Endothelial cell of umbilical vein (primary cell): ENCODE results near the gene CEACAM21. TPM values are rescaled to one million over a fixed set of nuclear protein-coding genes. Genes with fewer than 3 reads are reported as not detected.

Experiments used
- Bru-seq: library from RNA; stranded (reverse); fragments of 400-500 nt; gene quantifications from one replicate; lab custom pipeline; 2021; lab: Mats Ljungman, UMichigan
- BruChase-seq, 2 experiments: library from RNA; stranded (reverse); fragments of 400-500 nt; gene quantifications; one replicate each; lab custom pipeline; 2021; lab: Mats Ljungman, UMichigan
- BruUV-seq: library from RNA; stranded (reverse); fragments of 400-500 nt; replicated peaks from 2 replicates; lab custom pipeline; 2021; lab: Mats Ljungman, UMichigan
- CTCF ChIA-PET: fragments of 300-600, 350-600 bp; sonication (Branson Sonifier 250); formaldehyde crosslinking; loops from one replicate; lab custom pipeline; 2021; ENCODE audit warnings: antibody characterized with exemption, inconsistent platforms; lab: Charles Lee
- POLR2A ChIA-PET: fragments of 300-600, 350-600 bp; sonication (Branson Sonifier 250); formaldehyde crosslinking; loops from one replicate; lab custom pipeline; 2021; ENCODE audit warnings: antibody characterized with exemption, inconsistent platforms; lab: Charles Lee
- DNase-seq: peaks from one replicate; pipeline ENCODE4 v3.0.0-alpha.2; 2011; ENCODE audit warnings: low read depth, low spot score
- FAIRE-seq: peaks from 2 replicates; lab custom pipeline; 2011; peaks lifted over from hg19 to GRCh38; lab: Jason Lieb, UNC
- H2AFZ ChIP-seq: 2 replicates; pipeline ENCODE4 v1.6.0; 2012; ENCODE audit warnings: low read depth, low read length, control low read depth, inconsistent platforms
- H3K27ac ChIP-seq: 2 replicates; pipeline ENCODE4 v1.5.1; 2011; ENCODE audit warnings: low read depth, mild to moderate bottlenecking, control low read depth, low read length, moderate library complexity; ENCODE audit not compliant: insufficient read depth
- H3K27me3 ChIP-seq, 2 experiments: 2 replicates each; pipeline versions ENCODE4 v1.6.0 to v1.6.1; 2011; ENCODE audit warnings: low read length in 2 of 2, mixed read lengths in 1 of 2; ENCODE audit not compliant: control insufficient read depth in 2 of 2, insufficient read depth in 2 of 2
- H3K36me3 ChIP-seq, 2 experiments: 2 replicates in 1 of 2; 3 replicates in 1 of 2; pipeline ENCODE4 v1.5.1; 2011; ENCODE audit warnings: low read length in 2 of 2, mild to moderate bottlenecking in 1 of 2, moderate library complexity in 1 of 2; ENCODE audit not compliant: control insufficient read depth in 2 of 2, insufficient read depth in 2 of 2; ENCODE audit errors: extremely low read depth in 1 of 2
- H3K4me1 ChIP-seq: 3 replicates; pipeline ENCODE4 v1.5.1; 2011; ENCODE audit warnings: mild to moderate bottlenecking, low read length; ENCODE audit not compliant: control insufficient read depth, insufficient read depth; ENCODE audit errors: extremely low read depth
- H3K4me2 ChIP-seq: 2 replicates; pipeline ENCODE4 v1.6.1; 2011; ENCODE audit warnings: low read length, control low read depth, mixed read lengths; ENCODE audit not compliant: insufficient read depth
- H3K4me3 ChIP-seq, 3 experiments: fragments of 200-600 bp in 1 of 3; sonication (generic), shearing (Covaris generic) in 1 of 3; replicated peaks in 1 of 3; 2 replicates each; pipeline ENCODE4 v1.5.1; 2011 to 2016; ENCODE audit warnings: control low read depth in 3 of 3, low read length in 3 of 3, mild to moderate bottlenecking in 2 of 3, inconsistent platforms in 1 of 3, low read depth in 1 of 3, moderate library complexity in 1 of 3; ENCODE audit not compliant: insufficient read depth in 1 of 3
- H3K79me2 ChIP-seq: 2 replicates; pipeline ENCODE4 v1.6.0; 2012; ENCODE audit warnings: low read length, inconsistent platforms; ENCODE audit not compliant: control insufficient read depth, insufficient read depth
- H3K9ac ChIP-seq: replicated peaks from 2 replicates; pipeline ENCODE3; 2011; ENCODE audit warnings: low read length, control low read depth; ENCODE audit not compliant: insufficient read depth; ENCODE audit errors: extremely low read depth
- H3K9me1 ChIP-seq: replicated peaks from 3 replicates; pipeline ENCODE4 v1.6.0; 2011; ENCODE audit warnings: mild to moderate bottlenecking, low read length; ENCODE audit not compliant: control insufficient read depth, insufficient read depth; ENCODE audit errors: extremely low read depth
- H3K9me3 ChIP-seq: replicated peaks from 2 replicates; pipeline ENCODE4 v1.5.1; 2012; ENCODE audit warnings: low read length, inconsistent platforms; ENCODE audit not compliant: control insufficient read depth, insufficient read depth
- H4K20me1 ChIP-seq: replicated peaks from 2 replicates; pipeline ENCODE3; 2011; ENCODE audit warnings: mild to moderate bottlenecking, low read length; ENCODE audit not compliant: control insufficient read depth, insufficient read depth; ENCODE audit errors: extremely low read depth
- EZH2 ChIP-seq: IDR thresholded peaks from 2 replicates; pipeline ENCODE4 v1.6.1; 2012; ENCODE audit warnings: borderline replicate concordance, low read depth, mild to moderate bottlenecking, moderate library complexity, low read length, inconsistent platforms; ENCODE audit not compliant: severe bottlenecking
- FOS ChIP-seq: IDR thresholded peaks from 2 replicates; pipeline ENCODE4 v1.6.1; 2011; ENCODE audit warnings: mild to moderate bottlenecking, low read length, moderate library complexity, borderline replicate concordance; ENCODE audit not compliant: insufficient read depth
- GATA2 ChIP-seq: IDR thresholded peaks from 2 replicates; pipeline ENCODE4 v1.7.0; 2011; ENCODE audit warnings: low read depth, mild to moderate bottlenecking, moderate library complexity, mixed read lengths, low read length; ENCODE audit not compliant: insufficient read length, insufficient read depth
- JUN ChIP-seq: IDR thresholded peaks from 2 replicates; pipeline ENCODE4 v1.6.1; 2011; ENCODE audit warnings: borderline replicate concordance, low read depth; ENCODE audit not compliant: insufficient read length, insufficient read depth
- MYC ChIP-seq: IDR thresholded peaks from one replicate; pipeline ENCODE4 v1.6.1; 2011; ENCODE audit warnings: mild to moderate bottlenecking, low read depth, low read length
- POLR2A ChIP-seq: IDR thresholded peaks from 2 replicates; pipeline ENCODE4 v1.6.1; 2012; ENCODE audit warnings: low read depth, mild to moderate bottlenecking, control low read depth, low read length
- POLR2AphosphoS5 ChIP-seq: IDR thresholded peaks from 2 replicates; pipeline ENCODE4 v1.6.1; 2012; ENCODE audit warnings: low read depth, mild to moderate bottlenecking, control low read depth, low read length, moderate library complexity; ENCODE audit not compliant: insufficient read depth
- dilution Hi-C: fragments of 300-500 bp; cut with MboI; formaldehyde crosslinking; loops from one replicate; pipeline ENCODE4 v1.15.0; 2019; ENCODE audit warnings: low sequenced_read_pairs; ENCODE audit not compliant: extremely low pct_ligation_motif_present
- intact Hi-C: fragments of 100-400 bp; cut with micrococcal nuclease; formaldehyde crosslinking; loops from one replicate; pipeline ENCODE4 v1.10.0; 2022
- long read RNA-seq: library from polyadenylated mRNA; stranded (forward); transcript quantifications from one replicate; pipeline ENCODE4 v2.0.0, GENCODE V29; 2021
- polyA minus RNA-seq, 3 experiments: library from RNA; depleted of rRNA, polyadenylated mRNA; stranded (reverse); fragments of >200 nt; gene quantifications; 1 replicate in 1 of 3; 2 replicates in 2 of 3; pipeline ENCODE4 v1.2.3, GENCODE V29; 2011
- polyA plus RNA-seq, 4 experiments: library from polyadenylated mRNA; depleted of rRNA in 3 of 4; stranded (reverse) in 3 of 4; unstranded in 1 of 4; fragments of >200 nt; gene quantifications; 2 replicates each; pipeline versions ENCODE4 v1.2.1 to v1.2.3, GENCODE V29; 2011 to 2012; ENCODE audit warnings: missing spikeins in 1 of 4
- total RNA-seq: library from RNA; stranded (reverse); gene quantifications from 2 replicates; pipeline ENCODE4 v1.2.3, GENCODE V29; 2021
- TF ChIP-seq, protein P1 (sequence below): IDR thresholded peaks from 2 replicates; pipeline ENCODE4 v1.6.1; 2011; ENCODE audit not compliant: insufficient read depth, insufficient read length
- TF ChIP-seq, protein P2 (sequence below), 2 donors: IDR thresholded peaks; 1 replicate in 1 of 2; 2 replicates in 1 of 2; pipeline ENCODE4 v1.5.1; 2011; ENCODE audit warnings: low read length in 2 of 2, mild to moderate bottlenecking in 2 of 2, moderate library complexity in 2 of 2, control low read depth in 1 of 2, inconsistent platforms in 1 of 2, low read depth in 1 of 2; ENCODE audit not compliant: insufficient read depth in 1 of 2; ENCODE audit errors: extremely low read depth in 1 of 2

CEACAM21 gene
- 1.7 and 2.7 TPM in 2 replicates for total RNA-seq
- polyA plus RNA-seq: 0.81 and 1.3 TPM in 2 replicates
- polyA plus RNA-seq (2011; cell fraction: cytosol; rRNA removed): 1.1 and 1.4 TPM in 2 replicates
- 2.5 and 3.1 TPM in 2 replicates for polyA plus RNA-seq (2011; cell fraction: nucleus; rRNA removed)
- polyA plus RNA-seq (2012): 2.5 TPM in 2 replicates
- polyA minus RNA-seq: 1.0 and 2.7 TPM in 2 replicates
- not detected for polyA minus RNA-seq (2011; cell fraction: cytosol; rRNA and poly(A)+ RNA removed)
- 0.38 and 1.5 TPM in 2 replicates for polyA minus RNA-seq (2011; cell fraction: nucleus; rRNA and poly(A)+ RNA removed)
- Bru-seq, nascent RNA: percentile 53 among the genes with signal in this experiment
- percentile 34 among the genes with signal in this experiment for BruChase-seq, experiment 1, labeled RNA remaining after a 6-hour chase
- BruChase-seq, experiment 2, labeled RNA remaining after a 2-hour chase: percentile 36 among the genes with signal in this experiment
- long read RNA-seq, partial matches to known transcripts: 0 of 4 reads
- long read RNA-seq, other reads (novel, unspliced or antisense): 4 of 4 reads

DNA sequence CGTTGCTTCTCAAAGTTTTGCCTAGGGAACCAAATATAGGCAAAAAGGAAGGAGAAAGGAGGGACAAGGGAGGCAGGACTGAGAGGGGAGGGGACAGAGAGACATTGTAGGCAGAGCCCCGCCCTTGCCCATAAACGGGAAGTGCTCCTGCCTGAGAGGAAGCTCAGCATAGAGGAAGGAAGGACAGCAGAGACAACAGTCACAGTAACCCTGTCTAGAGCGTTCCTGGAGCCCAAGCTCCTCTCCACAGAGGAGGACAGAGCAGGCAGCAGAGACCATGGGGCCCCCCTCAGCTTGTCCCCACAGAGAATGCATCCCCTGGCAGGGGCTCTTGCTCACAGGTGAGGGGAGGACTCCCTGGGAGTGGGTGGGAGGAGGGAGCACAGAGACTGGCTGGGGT, at the start of gene CEACAM21:
Gene CEACAM21, plus strand, starts transcription at position 169 of the 400 bp plus-strand sequence. Its CDS starts 109 bp downstream, at position 278.
- no peak for FAIRE-seq
- POLR2A ChIA-PET: no interaction called here
- Histone ChIP-seq H3K9ac (no peak within 1 kb of the TSS), H3K4me1 (no peaks in the 10 kb centered on the region), H3K79me2 (no peaks in the 10 kb centered on the region), H3K4me3 (no peak within 1 kb of the TSS), H3K4me2 (no peak within 1 kb of the TSS), H4K20me1 (no peaks in the 10 kb centered on the region), H3K9me1 (no peaks in the 10 kb centered on the region), H3K36me3 (no peaks in the 10 kb centered on the region), H2AFZ (no peak within 1 kb of the TSS), H3K27me3 (peaks cover 4 to 15% of the 10 kb centered on the region in 2 experiments), H3K27ac (no peak within 1 kb of the TSS), H3K9me3 (no peaks in the 10 kb centered on the region)
- BruUV-seq: no TSS peak
- TF ChIP-seq MYC: no peak
- DNase-seq: no peak
- CTCF ChIA-PET: interaction anchor here (1.4 to 1.7 kb wide), 2 partner anchors 12 to 13 kb away, joined by 3 to 4 read pairs; no protein-coding TSS in a partner anchor
- intact Hi-C loops (loop anchor here (2.0 kb wide), 1 partner anchor 17 kb away; no protein-coding TSS in a partner anchor), dilution Hi-C loops (no loop called here)

DNA sequence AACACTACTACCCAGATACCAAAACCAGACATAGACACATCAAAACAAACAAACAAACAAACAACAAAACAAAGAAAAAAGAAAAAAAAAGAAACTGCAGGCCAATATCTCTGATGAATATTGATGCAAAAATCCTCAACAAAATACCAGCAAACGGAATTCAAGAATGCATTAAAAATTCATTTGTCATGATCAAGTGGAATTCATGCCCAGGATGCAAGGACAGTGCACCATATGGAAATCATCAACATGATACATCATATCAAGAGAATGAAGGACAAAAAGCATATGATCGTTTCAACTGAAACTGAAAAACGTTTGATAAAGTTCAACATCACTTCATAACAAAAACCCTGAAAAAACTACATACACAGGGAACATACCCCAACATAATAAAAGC, 48.9 kb upstream of the CEACAM21 start:
- FAIRE-seq: no peak
- DNase-seq: no peak
- H3K4me1 ChIP-seq: peaks cover 29% of the 10 kb centered on the region
- no peak overlapping the region for H3K4me2 ChIP-seq
- no TSS peak for BruUV-seq
- H3K9ac ChIP-seq: no peak overlapping the region
- no peaks in the 10 kb centered on the region for H3K9me1 ChIP-seq
- no peak overlapping the region for H3K27ac ChIP-seq
- intact Hi-C loops (no loop called here), dilution Hi-C loops (no loop called here)
- no peaks in the 10 kb centered on the region for H3K36me3 ChIP-seq
- CTCF ChIA-PET: no interaction called here
- H3K79me2 ChIP-seq: no peaks in the 10 kb centered on the region
- no peak overlapping the region for H2AFZ ChIP-seq
- TF ChIP-seq POLR2AphosphoS5 (no peak), MYC (no peak), GATA2 (no peak), POLR2A (no peak), EZH2 (no peak), FOS (no peak), JUN (no peak)
- TF ChIP-seq, protein P1, sequence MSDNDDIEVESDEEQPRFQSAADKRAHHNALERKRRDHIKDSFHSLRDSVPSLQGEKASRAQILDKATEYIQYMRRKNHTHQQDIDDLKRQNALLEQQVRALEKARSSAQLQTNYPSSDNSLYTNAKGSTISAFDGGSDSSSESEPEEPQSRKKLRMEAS: no peak
- TF ChIP-seq, protein P2, sequence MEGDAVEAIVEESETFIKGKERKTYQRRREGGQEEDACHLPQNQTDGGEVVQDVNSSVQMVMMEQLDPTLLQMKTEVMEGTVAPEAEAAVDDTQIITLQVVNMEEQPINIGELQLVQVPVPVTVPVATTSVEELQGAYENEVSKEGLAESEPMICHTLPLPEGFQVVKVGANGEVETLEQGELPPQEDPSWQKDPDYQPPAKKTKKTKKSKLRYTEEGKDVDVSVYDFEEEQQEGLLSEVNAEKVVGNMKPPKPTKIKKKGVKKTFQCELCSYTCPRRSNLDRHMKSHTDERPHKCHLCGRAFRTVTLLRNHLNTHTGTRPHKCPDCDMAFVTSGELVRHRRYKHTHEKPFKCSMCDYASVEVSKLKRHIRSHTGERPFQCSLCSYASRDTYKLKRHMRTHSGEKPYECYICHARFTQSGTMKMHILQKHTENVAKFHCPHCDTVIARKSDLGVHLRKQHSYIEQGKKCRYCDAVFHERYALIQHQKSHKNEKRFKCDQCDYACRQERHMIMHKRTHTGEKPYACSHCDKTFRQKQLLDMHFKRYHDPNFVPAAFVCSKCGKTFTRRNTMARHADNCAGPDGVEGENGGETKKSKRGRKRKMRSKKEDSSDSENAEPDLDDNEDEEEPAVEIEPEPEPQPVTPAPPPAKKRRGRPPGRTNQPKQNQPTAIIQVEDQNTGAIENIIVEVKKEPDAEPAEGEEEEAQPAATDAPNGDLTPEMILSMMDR (IDR thresholded peaks at IDR 0.05; ENCODE audit: extremely low read depth in 1 of 2, insufficient read depth in 1 of 2, low read depth in 1 of 2, low read length in 2 of 2): no peak
- H4K20me1 ChIP-seq: no peaks in the 10 kb centered on the region
- peaks cover 37 to 48% of the 10 kb centered on the region in 2 experiments for H3K27me3 ChIP-seq
- H3K9me3 ChIP-seq: peaks cover 6% of the 10 kb centered on the region
- no peak overlapping the region for H3K4me3 ChIP-seq
- POLR2A ChIA-PET: no interaction called here
